ENCODE results near the gene TMC4. TPM values are rescaled to one million over a fixed set of nuclear protein-coding genes. Genes with fewer than 3 reads are reported as not detected.
A peak's percentile ranks its signal among the peaks of the same experiment; 100 is the strongest.

The TMC4 gene
- total and polyA plus RNA-seq, 2 donors (not counting 1 experiment from before 2014, with no cell fraction given): not detected

DNA sequence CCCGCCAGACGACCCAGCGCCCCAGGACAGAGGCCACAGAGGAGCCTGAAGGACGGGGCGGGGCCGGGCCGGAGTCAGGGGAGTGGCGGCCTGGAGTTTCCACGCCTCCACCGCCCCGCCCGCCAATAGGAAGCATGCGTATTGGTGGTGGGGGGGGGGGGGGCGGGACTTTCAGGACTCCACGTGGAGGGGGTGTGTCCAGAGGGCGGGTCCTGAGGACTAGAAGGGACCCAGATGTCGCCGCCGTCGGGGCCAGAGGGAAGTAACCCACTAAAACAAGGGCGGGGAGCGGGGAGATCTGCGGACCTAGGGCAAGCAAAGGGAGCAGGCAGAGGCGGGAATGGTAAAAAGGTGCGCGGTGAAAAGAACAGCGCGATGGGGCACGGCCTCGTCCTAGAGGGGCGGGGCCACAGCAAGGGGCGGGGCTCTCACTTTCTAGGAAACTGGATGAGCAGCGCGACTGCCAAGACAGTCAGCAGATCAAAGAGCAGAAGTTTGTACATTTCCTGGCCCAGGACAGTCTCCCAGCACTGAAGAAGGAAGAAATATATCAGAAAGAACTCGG lies 10.6 kb downstream of the TMC4 start:
- TF ChIP-seq, protein P1, sequence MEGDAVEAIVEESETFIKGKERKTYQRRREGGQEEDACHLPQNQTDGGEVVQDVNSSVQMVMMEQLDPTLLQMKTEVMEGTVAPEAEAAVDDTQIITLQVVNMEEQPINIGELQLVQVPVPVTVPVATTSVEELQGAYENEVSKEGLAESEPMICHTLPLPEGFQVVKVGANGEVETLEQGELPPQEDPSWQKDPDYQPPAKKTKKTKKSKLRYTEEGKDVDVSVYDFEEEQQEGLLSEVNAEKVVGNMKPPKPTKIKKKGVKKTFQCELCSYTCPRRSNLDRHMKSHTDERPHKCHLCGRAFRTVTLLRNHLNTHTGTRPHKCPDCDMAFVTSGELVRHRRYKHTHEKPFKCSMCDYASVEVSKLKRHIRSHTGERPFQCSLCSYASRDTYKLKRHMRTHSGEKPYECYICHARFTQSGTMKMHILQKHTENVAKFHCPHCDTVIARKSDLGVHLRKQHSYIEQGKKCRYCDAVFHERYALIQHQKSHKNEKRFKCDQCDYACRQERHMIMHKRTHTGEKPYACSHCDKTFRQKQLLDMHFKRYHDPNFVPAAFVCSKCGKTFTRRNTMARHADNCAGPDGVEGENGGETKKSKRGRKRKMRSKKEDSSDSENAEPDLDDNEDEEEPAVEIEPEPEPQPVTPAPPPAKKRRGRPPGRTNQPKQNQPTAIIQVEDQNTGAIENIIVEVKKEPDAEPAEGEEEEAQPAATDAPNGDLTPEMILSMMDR (IDR thresholded peaks at IDR 0.05): no peak
- no peak for TF ChIP-seq EZH2 (IDR thresholded peaks at IDR 0.05; ENCODE audit: borderline replicate concordance, insufficient read depth, low read depth, low read length, poor library complexity, severe bottlenecking)
- H3K9me3 ChIP-seq (ENCODE audit: control extremely low read depth in 1 of 3, control insufficient read depth in 2 of 3, insufficient read depth in 1 of 3, low read length in 2 of 3): peaks cover 0 to 18% (median 0%) of the 10 kb centered on the region in 3 donors
- peaks cover 14% of the 10 kb centered on the region for H4K20me1 ChIP-seq (ENCODE audit: control insufficient read depth, insufficient read depth, low read length, poor library complexity, severe bottlenecking)
- peaks cover 0 to 13% of the 10 kb centered on the region in 2 experiments for H3K36me3 ChIP-seq (replicated peaks in 1 of 2; ENCODE audit: control extremely low read depth in 1 of 2, control insufficient read depth in 1 of 2, extremely low read depth in 1 of 2, insufficient read depth in 2 of 2, low read length in 1 of 2)
- H3K27ac Mint-ChIP-seq: no peak overlapping the region
- H3K27ac ChIP-seq (ENCODE audit: low read length in 2 of 2): no peak overlapping the region
- peak overlapping the region; percentile 76 for H3K4me2 ChIP-seq (replicated peaks; ENCODE audit: low read depth, low read length, poor library complexity, severe bottlenecking)
- H3K4me3 ChIP-seq (ENCODE audit: control extremely low read depth in 1 of 5, extremely low read depth in 1 of 5, insufficient read depth in 1 of 5, low read depth in 2 of 5, low read length in 4 of 5): peak overlapping the region in 4 of 5 experiments; percentile 19 to 53 (median 48)
- H3K9me3 Mint-ChIP-seq (ENCODE audit: insufficient read depth): no peaks in the 10 kb centered on the region
- peak overlapping the region; percentile 88 for H3K4me3 Mint-ChIP-seq
- WGBS (ENCODE audit: insufficient coverage): 2% methylated on average over 17 of the region's 35 CpGs
- H3K79me2 ChIP-seq (ENCODE audit: control insufficient read depth, insufficient read depth, low read length): peaks cover 24% of the 10 kb centered on the region
- CTCF ChIA-PET: interaction anchor here (1.3 kb wide), 1 partner anchor 104 kb away, joined by 3 read pairs; no protein-coding TSS in a partner anchor
- H3K4me1 Mint-ChIP-seq: peaks cover 44% of the 10 kb centered on the region
- H3K27me3 Mint-ChIP-seq: peaks cover 20% of the 10 kb centered on the region
- POLR2A ChIA-PET: interaction anchor here (0.8 to 2.2 kb wide), 2 partner anchors 25 to 27 kb away, joined by 3 to 8 read pairs; partner anchors contain the start of genes CNOT3 and MBOAT7
- peaks cover 0 to 19% (median 11%) of the 10 kb centered on the region in 4 experiments for H3K27me3 ChIP-seq (replicated peaks in 1 of 4; ENCODE audit: control extremely low read depth in 1 of 4, control insufficient read depth in 3 of 4, insufficient read depth in 4 of 4, low read length in 3 of 4)
- H2AFZ ChIP-seq (ENCODE audit: insufficient read depth, low read depth, low read length, poor library complexity, severe bottlenecking): peak overlapping the region; percentile 42
- DNase-seq (peak; percentile 90), ATAC-seq (ENCODE audit: low read depth) (peak; percentile 29)
- intact Hi-C loops (cut with micrococcal nuclease): loop anchor here (1.0 kb wide), 1 partner anchor 39 kb away; no protein-coding TSS in a partner anchor
- peak overlapping the region; percentile 56 for H3K9ac ChIP-seq (ENCODE audit: low read length)
- peaks cover 37 to 50% of the 10 kb centered on the region in 2 donors for H3K4me1 ChIP-seq (ENCODE audit: control insufficient read depth in 2 of 2, insufficient read depth in 2 of 2, low read length in 2 of 2)

GRCh38 chr19:54160854-54161253 lies 12.1 kb downstream of the TMC4 start:
- Histone ChIP-seq H3K4me2 (replicated peaks; ENCODE audit: low read depth, low read length, poor library complexity, severe bottlenecking) (peak overlapping the region; percentile 97), H3K4me1 (ENCODE audit: control insufficient read depth in 2 of 2, insufficient read depth in 2 of 2, low read length in 2 of 2) (peaks cover 37 to 50% of the 10 kb centered on the region in 2 donors), H3K27me3 (replicated peaks in 1 of 4; ENCODE audit: control extremely low read depth in 1 of 4, control insufficient read depth in 3 of 4, insufficient read depth in 4 of 4, low read length in 3 of 4) (peaks cover 0 to 19% (median 11%) of the 10 kb centered on the region in 4 experiments), H3K27ac (ENCODE audit: low read length in 2 of 2) (peak overlapping the region in 1 of 2 donors; percentile 82), H3K79me2 (ENCODE audit: control insufficient read depth, insufficient read depth, low read length) (peaks cover 27% of the 10 kb centered on the region), H2AFZ (ENCODE audit: insufficient read depth, low read depth, low read length, poor library complexity, severe bottlenecking) (peak overlapping the region; percentile 98), H3K4me3 (ENCODE audit: control extremely low read depth in 1 of 5, extremely low read depth in 1 of 5, insufficient read depth in 1 of 5, low read depth in 2 of 5, low read length in 4 of 5) (no peak overlapping the region), H3K36me3 (replicated peaks in 1 of 2; ENCODE audit: control extremely low read depth in 1 of 2, control insufficient read depth in 1 of 2, extremely low read depth in 1 of 2, insufficient read depth in 2 of 2, low read length in 1 of 2) (peaks cover 2 to 27% of the 10 kb centered on the region in 2 experiments), H3K9ac (ENCODE audit: low read length) (peak overlapping the region; percentile 72), H3K9me3 (ENCODE audit: control extremely low read depth in 1 of 3, control insufficient read depth in 2 of 3, insufficient read depth in 1 of 3, low read length in 2 of 3) (peaks cover 0 to 18% (median 0%) of the 10 kb centered on the region in 3 donors), H4K20me1 (ENCODE audit: control insufficient read depth, insufficient read depth, low read length, poor library complexity, severe bottlenecking) (peaks cover 27% of the 10 kb centered on the region)
- H3K4me3 Mint-ChIP-seq: peak overlapping the region; percentile 100
- H3K4me1 Mint-ChIP-seq: peaks cover 48% of the 10 kb centered on the region
- H3K27me3 Mint-ChIP-seq: peaks cover 18% of the 10 kb centered on the region
- H3K27ac Mint-ChIP-seq: peak overlapping the region; percentile 100
- WGBS (ENCODE audit: insufficient coverage): 76% methylated on average over 12 of the region's 13 CpGs
- CTCF ChIA-PET: interaction anchor here (0.6 to 1.9 kb wide), 3 partner anchors 24 to 136 kb away, joined by 3 to 5 read pairs (median 5); partner anchors contain the start of gene CNOT3
- POLR2A ChIA-PET: interaction anchor here (0.6 to 2.7 kb wide), 5 partner anchors 24 to 1459 kb away, joined by 3 to 24 read pairs (median 6); partner anchors contain the start of genes CNOT3, MBOAT7, RPS9 and TSEN34
- DNase-seq (no peak), ATAC-seq (ENCODE audit: low read depth) (no peak)
- no peak for TF ChIP-seq EZH2 (IDR thresholded peaks at IDR 0.05; ENCODE audit: borderline replicate concordance, insufficient read depth, low read depth, low read length, poor library complexity, severe bottlenecking)
- TF ChIP-seq, protein P1 (IDR thresholded peaks at IDR 0.05): no peak
- intact Hi-C loops (cut with micrococcal nuclease): no loop called here
- no peaks in the 10 kb centered on the region for H3K9me3 Mint-ChIP-seq (ENCODE audit: insufficient read depth)

Measured in B cell (primary cell).